NCI-H2196 (cell line): ENCODE data around the gene HOXA3.

Experiments
- DNase-seq: peaks from one replicate; lab custom pipeline; 2025; ENCODE audit not compliant: unreplicated experiment; lab: John Stamatoyannopoulos, UW

The HOXA3 gene

GRCh38 chr7:27116962-27117886 is 35.2 kb downstream of the HOXA3 start:
- no peak for DNase-seq

DNA sequence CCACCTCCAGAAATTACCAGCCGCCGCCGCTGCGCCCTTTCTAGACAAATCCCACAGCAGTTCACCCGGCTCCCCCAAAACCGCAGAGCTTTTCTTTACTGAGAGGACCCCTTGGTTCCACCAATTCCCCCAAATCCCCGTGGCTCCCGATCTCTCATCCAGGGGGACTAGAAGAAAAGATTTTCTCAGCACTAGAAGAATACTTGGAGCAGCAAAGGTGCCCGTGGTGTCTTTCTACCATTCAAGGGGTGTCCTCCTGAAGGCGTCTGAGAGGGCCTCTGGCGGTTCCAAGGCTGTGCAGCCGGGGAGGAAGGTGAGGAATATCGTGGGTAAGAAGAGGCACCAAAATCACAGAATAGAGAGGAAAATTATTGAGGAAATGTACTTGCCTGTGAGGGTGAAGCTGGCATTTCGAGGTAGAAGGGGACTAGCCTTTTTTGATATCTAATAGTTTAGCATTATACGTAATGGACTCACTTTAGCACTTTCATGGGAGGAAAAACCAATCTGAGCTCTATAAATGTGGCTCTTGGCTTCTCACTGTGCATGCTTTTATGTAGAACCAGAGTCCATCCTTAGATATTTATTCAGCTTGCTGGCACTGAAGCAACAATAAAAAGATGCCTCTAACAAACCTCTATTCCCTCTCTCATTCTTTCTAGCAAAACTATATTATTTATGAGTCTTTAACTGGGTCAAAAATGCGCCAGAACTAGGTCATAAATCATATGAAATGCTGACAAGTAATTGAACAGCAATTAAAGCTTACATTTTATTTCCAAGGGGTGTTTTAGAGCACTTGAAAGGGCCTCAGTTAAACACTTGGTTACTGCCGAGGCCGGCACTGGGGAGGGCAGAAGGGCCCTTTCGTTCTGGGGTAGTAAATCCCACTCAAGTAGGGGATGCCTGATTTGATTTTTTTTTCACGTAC is 36.1 kb downstream of the HOXA3 start:
- DNase-seq = no peak

DNA sequence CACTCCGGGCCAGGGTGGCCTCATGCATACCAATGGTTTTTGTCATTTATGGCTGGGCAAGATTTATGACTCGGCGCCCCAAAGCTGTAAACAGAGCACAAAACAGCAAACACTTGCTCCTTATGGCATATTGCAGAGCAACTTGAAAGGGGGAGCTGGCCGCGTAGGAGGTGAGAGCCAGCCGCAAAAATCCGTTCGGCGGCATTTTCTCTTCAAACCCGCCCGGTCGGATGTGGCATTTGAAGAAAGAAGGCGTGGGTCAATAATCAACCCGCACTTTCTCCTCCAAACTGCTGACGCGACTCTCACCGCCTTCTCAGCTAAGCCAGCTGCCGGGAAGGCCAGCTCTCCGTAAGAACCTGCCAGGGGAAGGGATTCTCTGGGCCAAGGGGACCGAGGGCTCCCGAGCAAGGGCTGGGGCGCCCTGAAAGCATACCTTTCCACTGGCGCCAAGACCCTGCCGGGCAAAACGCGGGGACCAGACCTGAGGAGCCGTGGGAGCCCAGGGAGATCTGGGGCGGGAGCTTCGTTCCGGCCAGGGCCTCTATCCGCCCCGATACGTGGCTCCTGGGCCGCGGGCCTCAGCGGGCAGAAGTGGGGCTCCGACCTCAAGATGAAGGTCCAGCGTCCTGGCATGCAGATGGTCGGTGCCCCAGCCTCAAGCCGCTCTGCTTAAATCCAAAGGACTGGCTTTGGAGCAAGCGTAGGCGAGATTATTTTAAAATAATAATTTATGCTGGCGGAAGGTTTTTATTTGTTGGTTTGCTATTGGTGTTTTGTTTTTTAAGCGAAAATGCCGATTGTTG is 37.0 kb downstream of the HOXA3 start:
- no peak for DNase-seq

GRCh38 chr7:27114881-27115220 is 37.5 kb downstream of the HOXA3 start:
- no peak for DNase-seq

DNA sequence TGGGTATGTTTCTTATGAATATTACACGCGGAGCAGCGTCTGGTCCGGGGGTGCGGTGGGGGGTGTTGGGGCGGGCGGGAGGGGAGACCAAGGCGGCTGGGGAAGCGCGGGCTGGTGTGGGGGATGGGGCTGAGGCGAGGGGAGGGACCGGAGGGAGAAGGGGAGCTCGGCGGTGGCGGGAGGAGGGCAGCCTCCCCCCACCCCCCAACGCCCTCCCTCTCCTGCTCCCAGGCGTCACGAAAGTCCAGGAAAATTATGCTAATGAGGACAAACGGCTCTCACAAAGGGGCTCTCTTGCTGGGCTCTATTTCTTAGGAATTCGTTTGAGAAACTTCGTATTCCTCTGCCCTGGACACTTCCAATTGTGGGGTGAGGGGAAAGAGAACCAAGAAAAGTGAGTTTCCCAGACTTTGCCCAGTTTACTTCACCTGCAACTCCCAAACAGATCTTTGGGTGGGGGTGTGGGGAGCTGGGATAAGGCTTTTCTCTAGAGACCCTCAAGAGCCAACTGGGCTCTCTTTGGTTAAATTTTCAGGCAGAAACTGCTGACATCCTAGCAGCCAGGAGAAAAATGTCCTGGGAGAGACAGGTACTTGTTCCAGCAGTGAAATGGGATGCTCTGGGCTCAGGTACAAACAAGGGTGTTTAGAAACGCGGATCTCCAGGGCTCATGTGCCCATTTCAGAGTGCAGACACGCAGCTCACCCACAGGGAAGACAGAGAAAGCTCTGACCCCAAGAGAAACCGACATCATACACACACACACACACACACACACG is 38.2 kb downstream of the HOXA3 start:
- no peak for DNase-seq

GRCh38 chr7:27112955-27113949 is 39.1 kb downstream of the HOXA3 start:
- DNase-seq = no peak

- DNase-seq = no peak
Observed at GRCh38 chr7:27112361-27112760, 40.0 kb downstream of the HOXA3 start.

DNA sequence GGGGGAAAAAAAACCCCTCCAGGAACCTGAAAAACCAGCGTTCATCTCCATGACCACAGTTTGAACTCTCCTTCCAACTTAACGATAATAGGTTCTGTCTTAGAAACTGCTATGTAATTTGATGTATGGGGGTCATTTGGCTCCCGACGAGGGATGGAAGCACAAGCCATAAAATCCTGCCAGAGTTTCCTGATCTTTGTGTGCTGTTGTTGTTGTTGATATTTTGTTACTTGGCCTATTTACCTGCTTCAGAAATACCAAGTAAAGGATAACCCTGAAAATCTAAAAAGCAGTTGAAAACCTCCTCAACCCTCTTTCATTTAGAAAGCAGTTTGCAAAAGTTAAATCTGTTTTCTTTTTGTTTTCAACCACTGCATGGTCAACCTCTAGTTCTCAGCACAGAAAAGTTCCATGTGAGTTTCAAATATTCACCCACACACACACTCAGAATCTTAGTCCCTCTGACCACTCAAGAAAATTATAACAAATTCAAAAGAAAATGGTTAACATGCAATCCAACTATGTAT is 40.6 kb downstream of the HOXA3 start:
- no peak for DNase-seq

- DNase-seq = no peak
Observed at GRCh38 chr7:27111042-27111750, 41.2 kb downstream of the HOXA3 start.

DNA sequence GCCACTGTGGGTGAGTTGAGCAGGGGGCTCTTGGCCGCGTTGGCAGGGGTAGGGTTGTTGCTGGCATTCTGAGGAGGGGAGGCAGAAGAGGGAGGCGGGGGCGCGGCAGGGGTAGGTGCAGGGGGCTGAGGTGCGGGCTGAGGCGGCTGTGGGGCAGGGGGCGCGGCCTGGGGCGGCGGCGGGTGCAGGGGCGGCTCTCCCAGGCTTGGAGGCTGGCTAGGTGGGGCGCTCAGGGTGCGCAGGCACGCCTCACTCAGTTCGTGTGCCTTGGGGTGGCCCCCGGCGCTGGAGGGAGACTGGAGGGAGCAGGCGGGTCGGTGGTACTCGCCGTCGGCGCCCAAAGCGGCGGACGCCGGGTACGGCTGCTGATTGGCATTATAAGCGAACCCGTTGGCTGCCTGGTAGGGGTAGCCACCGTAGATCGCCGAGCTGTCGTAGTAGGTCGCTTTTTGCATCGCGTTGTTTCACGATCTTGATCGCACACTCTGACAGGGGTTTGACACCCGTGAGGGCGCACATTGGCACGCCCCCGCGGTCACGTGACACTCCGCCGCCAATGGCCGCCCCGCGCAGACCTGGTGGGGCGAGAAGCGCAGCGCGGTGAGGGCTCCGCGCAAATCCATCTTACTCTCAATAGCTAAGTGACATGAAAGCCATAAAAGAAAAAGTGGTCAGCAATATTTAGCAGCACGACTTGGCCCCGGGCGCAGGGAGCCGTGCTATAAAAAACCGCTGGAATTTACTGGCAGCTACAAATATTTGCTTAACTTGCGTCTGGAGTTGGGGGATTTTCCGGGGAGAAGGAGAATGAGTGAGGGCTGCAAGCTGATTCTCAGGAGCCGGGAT is 42.0 kb downstream of the HOXA3 start:
- DNase-seq = no peak

DNA sequence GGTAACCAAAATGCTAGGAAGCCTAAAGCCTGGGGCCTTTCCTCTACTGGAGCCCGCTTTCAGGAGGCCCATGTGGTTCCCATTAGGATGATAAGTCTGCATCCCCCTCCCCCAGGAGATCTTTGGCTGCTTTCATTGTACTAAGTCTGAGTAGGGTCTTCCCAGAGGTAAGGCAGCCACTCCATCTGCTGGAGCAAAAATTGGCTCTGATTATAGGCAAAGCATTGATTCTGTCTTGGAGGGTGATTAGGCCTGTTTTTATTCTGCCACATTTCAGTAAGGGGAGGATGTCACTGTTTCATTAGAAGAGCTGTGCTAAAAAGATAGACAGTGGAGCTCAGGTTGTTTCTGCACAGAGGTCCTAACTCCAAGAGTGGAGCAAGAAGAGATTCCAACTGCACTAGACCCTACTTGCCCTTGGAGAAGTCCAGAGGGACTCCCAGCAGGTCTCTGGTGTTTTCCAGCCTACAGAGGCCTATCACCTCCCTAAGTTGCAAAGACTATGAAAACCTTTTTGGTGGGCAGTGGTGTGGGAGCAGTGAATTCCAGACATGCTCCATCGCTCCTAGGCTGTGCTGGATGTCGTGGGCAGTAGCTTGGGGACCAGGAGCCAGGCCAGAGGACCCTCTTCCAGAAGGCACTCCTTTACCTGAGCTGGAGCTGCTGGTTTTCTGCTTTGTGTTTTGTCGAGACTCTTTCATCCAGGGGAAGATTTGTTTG is 42.8 kb downstream of the HOXA3 start:
- DNase-seq = no peak

DNA sequence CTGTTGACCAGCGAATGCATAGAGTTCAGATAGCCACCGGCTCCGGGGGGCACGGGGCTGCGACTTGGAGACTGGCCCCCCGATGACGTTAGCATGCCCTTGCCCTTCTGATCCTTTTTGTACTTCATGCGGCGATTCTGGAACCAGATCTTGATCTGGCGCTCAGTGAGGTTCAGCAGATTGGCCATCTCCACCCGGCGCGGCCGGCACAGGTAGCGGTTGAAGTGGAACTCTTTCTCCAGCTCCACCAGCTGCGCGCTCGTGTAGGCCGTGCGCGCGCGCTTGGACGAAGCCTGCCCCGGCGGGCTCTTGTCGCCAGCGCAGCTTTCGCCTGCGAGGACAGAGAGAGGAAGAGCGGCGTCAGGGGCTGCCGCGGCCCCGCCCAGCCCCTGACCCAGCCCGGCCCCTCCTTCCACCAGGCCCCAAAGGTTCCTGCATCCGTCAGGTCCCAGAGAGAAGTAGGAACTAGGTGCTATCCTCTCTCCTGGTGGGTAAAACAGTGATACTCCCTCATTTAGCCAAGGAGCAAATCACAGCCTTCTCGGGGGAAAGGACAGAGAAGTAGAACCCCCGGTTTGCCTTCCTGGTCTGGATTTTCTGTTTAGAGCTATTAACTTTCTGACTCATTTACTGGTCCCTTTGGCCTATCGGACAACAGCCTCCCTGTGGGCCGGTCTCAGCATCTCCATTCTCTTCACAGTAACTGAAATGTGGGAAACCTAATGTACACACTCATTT is 43.8 kb downstream of the HOXA3 start:
- DNase-seq = no peak

DNA sequence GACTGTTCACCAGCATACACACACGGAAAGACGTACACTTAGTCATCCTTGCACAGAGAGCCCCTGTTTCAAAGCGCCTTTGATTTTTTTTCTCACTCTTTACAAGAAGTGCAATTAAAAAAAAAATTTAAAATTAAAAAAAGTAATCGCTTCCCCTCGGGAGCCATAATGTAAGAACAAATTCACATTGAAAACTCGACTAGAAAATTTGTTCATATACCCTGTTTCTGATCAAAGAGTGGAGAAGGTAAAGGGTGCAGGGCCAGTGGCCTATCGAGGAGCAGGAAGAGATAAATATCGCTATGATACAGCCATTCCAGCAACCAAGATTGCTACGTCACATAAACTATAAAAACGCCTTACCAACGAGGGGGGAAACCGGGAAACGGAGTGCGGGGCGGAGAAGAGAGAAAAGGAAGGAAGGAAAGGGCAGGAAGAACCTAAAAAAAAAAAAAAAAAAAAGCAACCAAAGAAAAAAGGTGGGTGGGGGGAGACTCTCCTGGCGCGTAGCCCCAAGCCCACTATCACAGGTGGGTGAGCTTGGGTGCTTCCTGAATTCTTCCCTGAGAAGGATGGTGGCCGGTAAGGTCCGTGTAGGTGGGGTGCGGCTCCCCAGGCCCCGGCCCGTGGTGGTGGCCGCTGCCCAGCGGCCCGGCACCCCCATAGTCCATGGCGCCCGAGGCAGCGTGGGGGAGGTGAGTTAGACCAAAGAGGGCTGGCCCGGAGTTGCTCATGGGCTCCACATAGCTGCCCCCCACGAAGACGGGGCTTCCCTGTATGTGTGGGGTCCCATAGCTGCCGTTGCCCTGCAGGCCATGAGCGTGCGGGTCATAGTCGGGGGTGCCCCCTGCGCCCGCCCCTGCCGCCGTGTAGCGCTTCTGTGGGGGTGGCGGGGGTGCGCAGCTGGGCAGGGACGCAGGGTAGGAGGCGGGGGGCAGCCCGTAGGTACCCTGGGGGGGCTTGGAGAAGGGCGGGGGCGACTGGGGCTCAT is 44.7 kb downstream of the HOXA3 start:
- DNase-seq = no peak

- no peak for DNase-seq
Observed at GRCh38 chr7:27106901-27107240, 45.5 kb downstream of the HOXA3 start.
